Neutrophil (primary cell): ENCODE results near the gene ATG7.

Experiments
- H3K27ac ChIP-seq: fragments of 200-600 bp; sonication (generic); 2 replicates; pipeline ENCODE4 v1.5.1; 2016; ENCODE audit warnings: mild to moderate bottlenecking, moderate library complexity
- H3K27me3 ChIP-seq: fragments of 200-600 bp; sonication (generic); 2 replicates; pipeline ENCODE4 v1.6.0; 2016; ENCODE audit warnings: mild to moderate bottlenecking
- H3K36me3 ChIP-seq: fragments of 200-600 bp; sonication (generic); 2 replicates; pipeline ENCODE4 v1.5.1; 2017
- H3K4me1 ChIP-seq, 2 experiments: fragments of 200-600 bp in 1 of 2; sonication (generic) in 1 of 2; 1 replicate in 1 of 2; 2 replicates in 1 of 2; pipeline versions ENCODE4 v1.5.1 to v1.6.1; 2013 to 2016; ENCODE audit warnings: low read depth in 1 of 2, low read length in 1 of 2, mild to moderate bottlenecking in 1 of 2, moderate library complexity in 1 of 2; ENCODE audit not compliant: control insufficient read depth in 1 of 2, insufficient read depth in 1 of 2
- H3K4me3 ChIP-seq, 2 experiments: fragments of 200-600 bp in 1 of 2; sonication (generic) in 1 of 2; 1 replicate in 1 of 2; 2 replicates in 1 of 2; pipeline ENCODE4 v1.5.1; 2013 to 2016; ENCODE audit warnings: low read depth in 1 of 2, low read length in 1 of 2, mild to moderate bottlenecking in 1 of 2, moderate library complexity in 1 of 2
- H3K9me3 ChIP-seq: fragments of 200-600 bp; sonication (generic); 2 replicates; pipeline ENCODE4 v1.5.1; 2016
- CTCF ChIP-seq: fragments of 200-600 bp; sonication (generic); IDR thresholded peaks from 2 replicates; pipeline ENCODE4 v1.5.1; 2016; ENCODE audit warnings: antibody characterized with exemption

ATG7 gene

GRCh38 chr3:11367143-11367693 is 95.0 kb downstream of the ATG7 start:
- Histone ChIP-seq H3K27ac (peak overlapping the region; percentile 65), H3K4me1 (peaks cover 7 to 8% of the 10 kb centered on the region in 2 experiments), H3K4me3 (no peak overlapping the region), H3K36me3 (peaks cover 94% of the 10 kb centered on the region), H3K9me3 (no peaks in the 10 kb centered on the region), H3K27me3 (no peaks in the 10 kb centered on the region)
- TF ChIP-seq CTCF = no peak

GRCh38 chr3:11370191-11370590 is 98.0 kb downstream of the ATG7 start:
- Histone ChIP-seq H3K4me1 (peaks cover 7 to 8% of the 10 kb centered on the region in 2 experiments), H3K27me3 (no peaks in the 10 kb centered on the region), H3K27ac (no peak overlapping the region), H3K36me3 (peaks cover 88% of the 10 kb centered on the region), H3K4me3 (no peak overlapping the region), H3K9me3 (no peaks in the 10 kb centered on the region)
- no peak for TF ChIP-seq CTCF

GRCh38 chr3:11370966-11371365 is 98.8 kb downstream of the ATG7 start:
- TF ChIP-seq CTCF = no peak
- no peaks in the 10 kb centered on the region for H3K27me3 ChIP-seq
- H3K27ac ChIP-seq = no peak overlapping the region
- no peak overlapping the region for H3K4me3 ChIP-seq
- peaks cover 7 to 8% of the 10 kb centered on the region in 2 experiments for H3K4me1 ChIP-seq
- peaks cover 88% of the 10 kb centered on the region for H3K36me3 ChIP-seq
- H3K9me3 ChIP-seq = no peaks in the 10 kb centered on the region

- TF ChIP-seq CTCF = no peak
- Histone ChIP-seq H3K4me1 (peaks cover 7 to 8% of the 10 kb centered on the region in 2 experiments), H3K36me3 (peaks cover 89% of the 10 kb centered on the region), H3K4me3 (no peak overlapping the region), H3K27ac (no peak overlapping the region), H3K27me3 (no peaks in the 10 kb centered on the region), H3K9me3 (no peaks in the 10 kb centered on the region)
These were observed 99.5 kb downstream of the ATG7 start for GRCh38 chr3:11371747-11372146.

- TF ChIP-seq CTCF = no peak
- no peaks in the 10 kb centered on the region for H3K9me3 ChIP-seq
- H3K27me3 ChIP-seq = no peaks in the 10 kb centered on the region
- H3K4me3 ChIP-seq = no peak overlapping the region
- H3K27ac ChIP-seq = no peak overlapping the region
- H3K36me3 ChIP-seq = peaks cover 93% of the 10 kb centered on the region
- H3K4me1 ChIP-seq = no peaks in the 10 kb centered on the region
These were observed 101.0 kb downstream of the ATG7 start for GRCh38 chr3:11373235-11373634.

GRCh38 chr3:11373654-11374053 is 101.5 kb downstream of the ATG7 start:
- Histone ChIP-seq H3K4me1 (no peaks in the 10 kb centered on the region), H3K27me3 (no peaks in the 10 kb centered on the region), H3K36me3 (peaks cover 90% of the 10 kb centered on the region), H3K4me3 (no peak overlapping the region), H3K27ac (no peak overlapping the region), H3K9me3 (no peaks in the 10 kb centered on the region)
- TF ChIP-seq CTCF = no peak
